ENCODE results near the gene CXCL14. TPM values are rescaled to one million over a fixed set of nuclear protein-coding genes. Genes with fewer than 3 reads are reported as not detected.

CXCL14 gene
- total and polyA plus RNA-seq, 2 of the 13 experiments (the other 11 are each of a cell fraction or from before 2014, with no cell fraction given), result not detected

- ChIA-PET CTCF (ENCODE audit: low intra/inter-chr PET ratio, low total read pairs) (no interaction called here), POLR2A (no interaction called here)
- intact Hi-C loops (cut with micrococcal nuclease; ENCODE audit: unreplicated experiment), result no loop called here
- Histone ChIP-seq H3K9me3 (ENCODE audit: low read length) (peaks cover 11% of the 10 kb centered on the region), H3K27ac (ENCODE audit: extremely low read length, insufficient read depth, low read length) (no peak overlapping the region), H3K4me3 (replicated peaks in 1 of 3; ENCODE audit: insufficient read depth in 1 of 3, low read depth in 2 of 3, low read length in 3 of 3) (no peak overlapping the region), H3K4me2 (ENCODE audit: low read depth, low read length) (no peak overlapping the region), H3K27me3 (ENCODE audit: control insufficient read depth in 1 of 2, insufficient read depth in 2 of 2, low read length in 2 of 2) (peaks cover 0 to 6% of the 10 kb centered on the region in 2 experiments; a peak in 1 of 5 replicates), H3K36me3 (replicated peaks in 1 of 2; ENCODE audit: control insufficient read depth in 1 of 2, insufficient read depth in 2 of 2, low read length in 2 of 2) (no peaks in the 10 kb centered on the region), H3K4me1 (ENCODE audit: insufficient read depth, low read length) (no peaks in the 10 kb centered on the region), H2AFZ (ENCODE audit: low read length) (no peak overlapping the region), H3K79me2 (ENCODE audit: insufficient read depth, low read length) (no peaks in the 10 kb centered on the region), H3K9ac (ENCODE audit: insufficient read depth, low read depth, low read length) (no peak overlapping the region), H4K20me1 (ENCODE audit: insufficient read depth, low read length) (no peaks in the 10 kb centered on the region)
- TF ChIP-seq HNF4A (CRISPR knock-in tag; IDR thresholded peaks at IDR 0.05) (no peak), ATM (IDR thresholded peaks at IDR 0.05; ENCODE audit: borderline replicate concordance) (no peak), ZNF782 (CRISPR knock-in tag; IDR thresholded peaks at IDR 0.05; ENCODE audit: borderline replicate concordance) (no peak), ZNF816 (CRISPR knock-in tag; IDR thresholded peaks at IDR 0.05; ENCODE audit: borderline replicate concordance) (no peak), RCOR2 (CRISPR knock-in tag; IDR thresholded peaks at IDR 0.05) (no peak), RFX3 (CRISPR knock-in tag; IDR thresholded peaks at IDR 0.05) (no peak), CENPX (CRISPR knock-in tag; IDR thresholded peaks at IDR 0.05) (no peak), ZNF12 (CRISPR knock-in tag; IDR thresholded peaks at IDR 0.05) (no peak), SP1 (IDR thresholded peaks at IDR 0.05) (no peak), SP1 (CRISPR knock-in tag; IDR thresholded peaks at IDR 0.05) (no peak)
- FAIRE-seq, result no peak
- in situ Hi-C loops (cut with HindIII; ENCODE audit: extremely low pct_ligation_motif_present, low pct_unique_long_range_greater_than_20kb), result no loop called here
- no peak for ATAC-seq
- no TSS peak for BruUV-seq (replicated peaks)
- DNase-seq (ENCODE audit: low spot score), result no peak
Observed at GRCh38 chr5:135526924-135527323, 51.9 kb downstream of the CXCL14 start.

- Histone ChIP-seq H2AFZ (ENCODE audit: low read length) (no peak overlapping the region), H3K4me3 (replicated peaks in 1 of 3; ENCODE audit: insufficient read depth in 1 of 3, low read depth in 2 of 3, low read length in 3 of 3) (no peak overlapping the region), H3K4me2 (ENCODE audit: low read depth, low read length) (no peak overlapping the region), H3K36me3 (replicated peaks in 1 of 2; ENCODE audit: control insufficient read depth in 1 of 2, insufficient read depth in 2 of 2, low read length in 2 of 2) (no peaks in the 10 kb centered on the region), H3K4me1 (ENCODE audit: insufficient read depth, low read length) (no peaks in the 10 kb centered on the region), H3K9ac (ENCODE audit: insufficient read depth, low read depth, low read length) (no peak overlapping the region), H3K27ac (ENCODE audit: extremely low read length, insufficient read depth, low read length) (no peak overlapping the region), H3K9me3 (ENCODE audit: low read length) (peaks cover 11% of the 10 kb centered on the region), H3K27me3 (ENCODE audit: control insufficient read depth in 1 of 2, insufficient read depth in 2 of 2, low read length in 2 of 2) (no peaks in the 10 kb centered on the region), H3K79me2 (ENCODE audit: insufficient read depth, low read length) (no peaks in the 10 kb centered on the region), H4K20me1 (ENCODE audit: insufficient read depth, low read length) (no peaks in the 10 kb centered on the region)
- FAIRE-seq (no peak), ATAC-seq (no peak), DNase-seq (ENCODE audit: low spot score) (no peak)
- ChIA-PET CTCF (ENCODE audit: low intra/inter-chr PET ratio, low total read pairs) (no interaction called here), POLR2A (no interaction called here)
- 1% methylated on average over 2 of the region's 2 CpGs for WGBS (ENCODE audit: low lambda C conversion rate)
- intact Hi-C loops (cut with micrococcal nuclease; ENCODE audit: unreplicated experiment) (no loop called here), in situ Hi-C loops (cut with HindIII; ENCODE audit: extremely low pct_ligation_motif_present, low pct_unique_long_range_greater_than_20kb) (no loop called here)
- no TSS peak for BruUV-seq (replicated peaks)
- peak; percentile 56 for TF ChIP-seq MAFF (IDR thresholded peaks at IDR 0.05; ENCODE audit: low read depth, low read length)
- TF ChIP-seq MAFK (conservative IDR thresholded peaks at IDR 0.05 in 1 of 2, IDR thresholded peaks at IDR 0.05 in 1 of 2; ENCODE audit: low read length in 2 of 2), result peak; percentile 49 to 78; a peak in 3 of 4 replicates
- TF ChIP-seq TIGD3 (CRISPR knock-in tag; IDR thresholded peaks at IDR 0.05; ENCODE audit: borderline replicate concordance), result no peak
Observed at GRCh38 chr5:135521964-135522363, 56.8 kb downstream of the CXCL14 start.

All from HepG2 (cell line).